Neuron (in vitro differentiated cells): ENCODE results near the gene MID2.
"Not testable (repeated sequence)": the region's sequence is repeated elsewhere in the genome, so short reads cannot be mapped to it uniquely, and the experiment has no call there.

ENCODE experiments used
- H2AFZ ChIP-seq: one replicate; pipeline ENCODE4 v1.6.1; 2013; ENCODE audit warnings: low read depth, mild to moderate bottlenecking, inconsistent platforms, low read length, moderate library complexity
- H3K27me3 ChIP-seq: one replicate; pipeline ENCODE4 v1.6.1; 2013; ENCODE audit warnings: low read length; ENCODE audit not compliant: insufficient read depth
- H3K36me3 ChIP-seq: one replicate; pipeline ENCODE4 v1.6.1; 2013; ENCODE audit warnings: low read length; ENCODE audit not compliant: insufficient read depth
- H3K4me1 ChIP-seq: one replicate; pipeline ENCODE4 v1.6.1; 2013; ENCODE audit warnings: low read length; ENCODE audit not compliant: insufficient read depth
- H3K4me3 ChIP-seq: 2 replicates; pipeline ENCODE4 v1.5.1; 2013; ENCODE audit warnings: mild to moderate bottlenecking, low read length, moderate library complexity
- H3K9me3 ChIP-seq: one replicate; pipeline ENCODE4 v1.6.1; 2013; ENCODE audit warnings: low read length

Gene MID2

DNA sequence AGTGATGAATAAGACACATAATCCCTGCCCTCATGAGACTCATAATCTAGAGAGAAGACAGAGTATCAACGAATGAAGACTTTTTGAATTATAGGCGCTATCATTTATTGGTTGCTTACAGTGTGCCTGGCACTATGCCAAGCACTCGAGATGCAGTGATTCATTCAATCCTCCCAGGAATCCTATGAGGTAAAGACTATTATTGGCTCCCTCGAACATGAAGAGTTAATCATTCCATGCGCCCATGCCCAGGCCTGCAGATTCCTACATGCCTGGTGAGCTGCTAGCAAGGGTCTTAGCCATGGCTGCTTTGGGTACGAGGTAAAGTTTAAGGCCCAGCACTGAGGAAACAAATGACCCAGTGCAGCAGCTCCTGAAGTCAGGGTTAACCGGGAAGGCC, 109.5 kb downstream of the MID2 start:
- no peaks in the 10 kb centered on the region for H3K4me1 ChIP-seq
- no peaks in the 10 kb centered on the region for H3K36me3 ChIP-seq
- H3K27me3 ChIP-seq: peaks cover 7% of the 10 kb centered on the region
- H3K4me3 ChIP-seq: no peak overlapping the region
- H3K9me3 ChIP-seq: no peaks in the 10 kb centered on the region
- no peak overlapping the region for H2AFZ ChIP-seq

DNA sequence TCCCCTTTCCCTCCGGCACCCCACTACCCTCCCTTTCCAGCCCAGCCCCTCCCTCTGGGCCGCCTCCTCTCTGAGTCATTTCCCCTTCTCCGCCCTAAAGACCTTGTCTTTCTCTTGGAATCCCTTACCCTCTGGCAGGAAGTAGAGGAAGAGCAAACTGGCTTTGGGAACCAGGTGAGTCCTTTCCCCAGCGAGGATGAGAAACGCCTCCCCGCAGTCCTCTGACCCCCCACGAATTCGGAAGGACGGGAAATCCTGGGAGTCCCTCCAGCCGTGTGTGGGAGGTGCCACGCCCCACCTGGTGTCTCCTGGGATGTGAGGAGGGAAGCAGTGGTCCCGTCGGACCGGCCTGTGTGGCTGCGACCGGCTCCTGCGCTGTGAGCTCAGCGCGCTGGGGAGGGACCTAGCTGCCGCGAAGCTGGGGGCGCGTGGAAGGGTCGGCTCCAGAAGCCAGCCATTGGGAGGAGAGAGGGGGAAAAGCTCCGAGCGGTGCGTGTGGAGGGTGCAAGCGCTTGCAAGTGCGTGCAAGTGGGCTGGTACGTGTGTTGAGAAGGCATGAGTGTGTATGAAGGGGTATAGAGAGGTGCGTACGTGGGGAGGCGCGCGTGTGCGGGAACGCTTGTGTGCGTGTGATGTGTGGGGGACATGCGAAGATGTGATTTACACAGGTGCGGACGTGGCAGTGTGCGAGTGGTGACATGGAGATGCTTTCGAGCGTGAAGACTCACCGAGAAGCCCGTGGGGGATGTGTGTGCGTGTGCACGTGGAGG, 110.2 kb downstream of the MID2 start:
- Histone ChIP-seq H3K4me3 (no peak overlapping the region), H3K4me1 (no peaks in the 10 kb centered on the region), H3K9me3 (no peaks in the 10 kb centered on the region), H3K27me3 (peaks cover 7% of the 10 kb centered on the region), H3K36me3 (no peaks in the 10 kb centered on the region), H2AFZ (no peak overlapping the region)

- Histone ChIP-seq H3K4me3 (no peak overlapping the region), H2AFZ (no peak overlapping the region), H3K9me3 (no peaks in the 10 kb centered on the region), H3K4me1 (no peaks in the 10 kb centered on the region), H3K36me3 (no peaks in the 10 kb centered on the region), H3K27me3 (peaks cover 7% of the 10 kb centered on the region)
These were observed 110.7 kb downstream of the MID2 start for GRCh38 chrX:107936434-107936730.

- Histone ChIP-seq H3K36me3 (no peaks in the 10 kb centered on the region), H3K4me1 (no peaks in the 10 kb centered on the region), H3K4me3 (no peak overlapping the region), H2AFZ (no peak overlapping the region), H3K27me3 (peaks cover 7% of the 10 kb centered on the region), H3K9me3 (no peaks in the 10 kb centered on the region)
These were observed 114.4 kb downstream of the MID2 start for GRCh38 chrX:107940095-107940494.

GRCh38 chrX:107955337-107955736, 129.7 kb downstream of the MID2 start:
- H3K36me3 ChIP-seq, H2AFZ ChIP-seq: not testable (repeated sequence)

DNA sequence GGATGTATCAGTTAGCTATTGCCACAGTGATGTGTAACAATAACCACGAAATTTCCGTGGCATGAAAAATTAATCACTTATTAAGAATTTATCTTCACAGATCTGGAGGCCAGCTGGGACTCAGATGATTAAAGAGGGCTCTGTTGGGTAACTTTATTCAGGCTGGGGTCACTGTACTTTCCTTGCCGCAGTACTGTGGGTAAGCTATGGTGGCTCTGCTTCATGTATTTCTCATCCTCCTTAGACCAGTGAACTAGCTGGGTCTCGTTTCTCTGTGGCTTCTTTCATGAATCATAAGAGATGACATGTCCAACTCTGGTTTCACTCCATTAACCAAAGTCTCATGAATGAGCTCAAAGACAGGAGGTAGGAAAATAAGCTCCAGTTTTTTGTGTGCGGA, 143.0 kb downstream of the MID2 start:
- H3K36me3 ChIP-seq: no peaks in the 10 kb centered on the region
- H3K27me3 ChIP-seq: no peaks in the 10 kb centered on the region
- no peak overlapping the region for H3K4me3 ChIP-seq
- H3K9me3 ChIP-seq: no peaks in the 10 kb centered on the region
- H3K4me1 ChIP-seq: no peaks in the 10 kb centered on the region
- H2AFZ ChIP-seq: no peak overlapping the region

More at GRCh38 chrX:107955337-107955736, 129.7 kb downstream of the MID2 start:
- H3K4me1 ChIP-seq, H3K4me3 ChIP-seq, H3K9me3 ChIP-seq, H3K27me3 ChIP-seq: not testable (repeated sequence)

DNA sequence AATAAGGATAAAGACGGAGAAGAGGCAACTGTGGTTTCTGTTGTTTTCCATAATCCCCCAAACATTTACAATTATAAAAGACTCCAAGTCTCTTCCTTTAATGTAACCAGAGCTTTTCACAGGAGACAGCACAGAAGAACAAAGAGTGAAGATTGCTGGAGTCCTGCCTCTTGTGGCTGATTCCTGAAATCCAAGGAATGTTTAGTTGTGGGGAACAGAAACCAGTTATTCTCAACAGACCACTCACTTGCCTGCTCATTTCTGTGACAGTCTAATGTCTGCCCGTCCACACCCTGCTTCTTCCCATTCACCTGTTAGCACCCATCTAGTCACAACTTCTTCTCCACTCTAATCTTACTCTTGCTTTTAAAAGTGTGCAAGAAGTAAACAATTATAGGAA, 144.4 kb downstream of the MID2 start:
- Histone ChIP-seq H2AFZ (no peak overlapping the region), H3K27me3 (no peaks in the 10 kb centered on the region), H3K36me3 (no peaks in the 10 kb centered on the region), H3K9me3 (no peaks in the 10 kb centered on the region), H3K4me1 (no peaks in the 10 kb centered on the region), H3K4me3 (no peak overlapping the region)

DNA sequence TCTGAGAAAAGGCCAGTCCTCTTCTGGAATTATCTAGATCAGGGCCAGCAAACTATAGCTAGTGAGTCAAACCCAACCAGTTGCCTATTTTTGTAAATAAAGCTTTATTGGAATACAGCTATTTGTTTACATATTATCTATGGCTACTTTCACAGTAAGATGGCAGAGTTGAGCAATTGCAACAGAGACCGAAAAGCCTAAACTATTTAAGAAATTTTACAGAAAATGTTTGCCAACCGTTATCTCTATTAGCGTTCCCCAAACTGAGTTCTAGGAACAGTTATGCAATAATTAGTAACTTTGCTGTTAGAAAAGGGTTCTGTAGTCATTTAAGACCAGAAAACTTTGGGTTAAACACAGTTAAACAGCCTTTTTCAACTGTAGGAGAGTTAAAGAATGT, 146.0 kb downstream of the MID2 start:
- H3K4me1 ChIP-seq: no peaks in the 10 kb centered on the region

More for the DNA sequence above, 146.0 kb downstream of the MID2 start:
- Histone ChIP-seq H2AFZ (no peak overlapping the region), H3K27me3 (no peaks in the 10 kb centered on the region), H3K36me3 (no peaks in the 10 kb centered on the region), H3K9me3 (no peaks in the 10 kb centered on the region), H3K4me3 (no peak overlapping the region)
